H9 (cell line): Measurements from ENCODE around the gene RGS3. TPM values are rescaled to one million over a fixed set of nuclear protein-coding genes. Genes with fewer than 3 reads are reported as not detected.

Experiments used
- DNase-seq: peaks from one replicate; pipeline ENCODE4 v3.0.0-alpha.2; 2017
- H2AFZ ChIP-seq: one replicate; pipeline ENCODE4 v1.6.1; 2013; ENCODE audit warnings: mild to moderate bottlenecking, low read length, control low read depth, moderate library complexity
- H2AK5ac ChIP-seq: 2 replicates; pipeline ENCODE4 v1.6.1; 2013; ENCODE audit warnings: low read length, control low read depth, mixed read lengths; ENCODE audit not compliant: insufficient read length
- H2BK120ac ChIP-seq: one replicate; pipeline ENCODE4 v1.6.1; 2013; ENCODE audit warnings: low read depth, mild to moderate bottlenecking, low read length, control low read depth, inconsistent platforms; ENCODE audit not compliant: poor library complexity, severe bottlenecking
- H2BK12ac ChIP-seq: 2 replicates; pipeline ENCODE4 v1.6.1; 2013; ENCODE audit warnings: low read length, control low read depth, mixed read lengths, low read depth; ENCODE audit not compliant: insufficient read length
- H2BK15ac ChIP-seq: 2 replicates; pipeline ENCODE4 v1.6.1; 2013; ENCODE audit warnings: low read depth, low read length, control low read depth
- H2BK20ac ChIP-seq: one replicate; pipeline ENCODE4 v1.6.1; 2013; ENCODE audit warnings: low read depth, mild to moderate bottlenecking, low read length, control low read depth, inconsistent platforms; ENCODE audit not compliant: poor library complexity, severe bottlenecking
- H2BK5ac ChIP-seq: 2 replicates; pipeline ENCODE4 v1.6.1; 2013; ENCODE audit warnings: low read length, control low read depth, mixed read lengths; ENCODE audit not compliant: insufficient read length
- H3K14ac ChIP-seq: 2 replicates; pipeline ENCODE4 v1.6.1; 2013; ENCODE audit warnings: low read length, control low read depth; ENCODE audit not compliant: insufficient read depth
- H3K18ac ChIP-seq: 2 replicates; pipeline ENCODE4 v1.6.1; 2013; ENCODE audit warnings: low read depth, mild to moderate bottlenecking, mixed read lengths, low read length, control low read depth; ENCODE audit not compliant: insufficient read length
- H3K23ac ChIP-seq: 2 replicates; pipeline ENCODE4 v1.6.1; 2013; ENCODE audit warnings: low read length, control low read depth, mixed read lengths, low read depth; ENCODE audit not compliant: insufficient read length
- H3K23me2 ChIP-seq: 2 replicates; pipeline ENCODE4 v1.6.1; 2013; ENCODE audit warnings: low read depth, mild to moderate bottlenecking, mixed read lengths, low read length, control low read depth; ENCODE audit not compliant: insufficient read length, poor library complexity, severe bottlenecking
- H3K27ac ChIP-seq: 2 replicates; pipeline ENCODE4 v1.5.1; 2013; ENCODE audit warnings: low read length, control low read depth, mixed read lengths, low read depth; ENCODE audit not compliant: insufficient read length
- H3K27me3 ChIP-seq: 2 replicates; pipeline ENCODE4 v1.6.1; 2013; ENCODE audit warnings: low read length, control low read depth, inconsistent platforms; ENCODE audit not compliant: insufficient read depth
- H3K4ac ChIP-seq: 2 replicates; pipeline ENCODE4 v1.6.1; 2013; ENCODE audit warnings: low read depth, mild to moderate bottlenecking, control low read depth, inconsistent platforms, low read length, moderate library complexity
- H3K4me1 ChIP-seq: 2 replicates; pipeline ENCODE4 v1.6.1; 2013; ENCODE audit warnings: low read length, control low read depth, inconsistent platforms; ENCODE audit not compliant: insufficient read depth
- H3K4me2 ChIP-seq: 2 replicates; pipeline ENCODE4 v1.6.1; 2013; ENCODE audit warnings: low read length, control low read depth, mixed read lengths; ENCODE audit not compliant: insufficient read length, insufficient read depth
- H3K56ac ChIP-seq: 2 replicates; pipeline ENCODE4 v1.6.1; 2013; ENCODE audit warnings: low read depth, mild to moderate bottlenecking, mixed read lengths, low read length, control low read depth; ENCODE audit not compliant: insufficient read length
- H3K79me1 ChIP-seq: 2 replicates; pipeline ENCODE4 v1.6.1; 2013; ENCODE audit warnings: low read depth, mild to moderate bottlenecking, moderate library complexity, low read length, control low read depth, inconsistent platforms; ENCODE audit not compliant: insufficient read depth, poor library complexity, severe bottlenecking
- H3K79me2 ChIP-seq: 2 replicates; pipeline ENCODE4 v1.6.1; 2013; ENCODE audit warnings: low read length, control low read depth, inconsistent platforms; ENCODE audit not compliant: insufficient read depth
- H3K9ac ChIP-seq: 2 replicates; pipeline ENCODE4 v1.6.1; 2013; ENCODE audit warnings: low read length, control low read depth, mixed read lengths; ENCODE audit not compliant: insufficient read length; ENCODE audit errors: extremely low read depth
- H3K9me3 ChIP-seq: one replicate; pipeline ENCODE4 v1.6.1; 2013; ENCODE audit warnings: low read depth, low read length, inconsistent platforms; ENCODE audit not compliant: control insufficient read depth
- H3T11ph ChIP-seq: one replicate; pipeline ENCODE4 v1.6.1; 2013; ENCODE audit warnings: mild to moderate bottlenecking, low read length, control low read depth, inconsistent platforms
- H4K20me1 ChIP-seq: one replicate; pipeline ENCODE4 v1.6.1; 2013; ENCODE audit not compliant: control insufficient read depth, insufficient read length, insufficient read depth
- H4K5ac ChIP-seq: 2 replicates; pipeline ENCODE4 v1.6.1; 2013; ENCODE audit warnings: low read depth, mild to moderate bottlenecking, mixed read lengths, low read length, control low read depth; ENCODE audit not compliant: insufficient read length
- H4K8ac ChIP-seq: replicated peaks from 2 replicates; pipeline ENCODE4 v1.6.1; 2013; ENCODE audit warnings: low read length, control low read depth, mixed read lengths, low read depth; ENCODE audit not compliant: insufficient read length
- H4K91ac ChIP-seq: 2 replicates; pipeline ENCODE4 v1.6.1; 2013; ENCODE audit warnings: low read depth, mild to moderate bottlenecking, moderate library complexity, mixed read lengths, low read length, control low read depth; ENCODE audit not compliant: insufficient read length
- H3K27ac Mint-ChIP-seq, 3 experiments: 2 replicates in 2 of 3; 3 replicates in 1 of 3; pipeline ENCODE4 v1.8.0; 2020 to 2021; ENCODE audit warnings: mixed read lengths in 3 of 3, mild to moderate bottlenecking in 1 of 3, moderate library complexity in 1 of 3
- H3K27me3 Mint-ChIP-seq: 2 replicates; pipeline ENCODE4 v1.8.0; 2021; ENCODE audit warnings: low read depth, mild to moderate bottlenecking, moderate library complexity, mixed read lengths
- H3K36me3 Mint-ChIP-seq, 3 experiments: 2 replicates in 2 of 3; 3 replicates in 1 of 3; pipeline ENCODE4 v1.8.0; 2020 to 2021; ENCODE audit warnings: low read depth in 3 of 3, mixed read lengths in 3 of 3; ENCODE audit not compliant: insufficient read depth in 1 of 3
- H3K4me1 Mint-ChIP-seq, 2 experiments: 2 replicates each; pipeline ENCODE4 v1.8.0; 2020; ENCODE audit warnings: mixed read lengths in 2 of 2
- H3K4me3 Mint-ChIP-seq, 2 experiments: 2 replicates in 1 of 2; 3 replicates in 1 of 2; pipeline ENCODE4 v1.8.0; 2020 to 2021; ENCODE audit warnings: mild to moderate bottlenecking in 2 of 2, mixed read lengths in 2 of 2, moderate library complexity in 1 of 2
- H3K9me3 Mint-ChIP-seq, 2 experiments: 2 replicates in 1 of 2; 3 replicates in 1 of 2; pipeline ENCODE4 v1.8.0; 2020; ENCODE audit warnings: mild to moderate bottlenecking in 2 of 2, mixed read lengths in 2 of 2, moderate library complexity in 1 of 2
- CTCF ChIP-seq: fragments of 200-600 bp; sonication (generic); conservative IDR thresholded peaks from 3 replicates; pipeline ENCODE4 v1.8.0; 2021; ENCODE audit warnings: antibody characterized with exemption, mild to moderate bottlenecking
- WGBS: extraction: QIAGEN DNeasy Blood & Tissue Kit; methylation state at CpG from one replicate; pipeline ENCODE4 v1.1.7; 2013; ENCODE audit warnings: missing lambda C conversion rate, low lambda C conversion rate, mixed read lengths; ENCODE audit not compliant: insufficient read length; ENCODE audit errors: extremely low coverage; 5-methylcytosine and 5-hydroxymethylcytosine counted together
- total RNA-seq: library from RNA; stranded (reverse); gene quantifications from 2 replicates; pipeline ENCODE4 v1.2.1, GENCODE V29; 2021

RGS3 gene
- total RNA-seq, 1 experiment from 2014 or later = 13.9 TPM

DNA sequence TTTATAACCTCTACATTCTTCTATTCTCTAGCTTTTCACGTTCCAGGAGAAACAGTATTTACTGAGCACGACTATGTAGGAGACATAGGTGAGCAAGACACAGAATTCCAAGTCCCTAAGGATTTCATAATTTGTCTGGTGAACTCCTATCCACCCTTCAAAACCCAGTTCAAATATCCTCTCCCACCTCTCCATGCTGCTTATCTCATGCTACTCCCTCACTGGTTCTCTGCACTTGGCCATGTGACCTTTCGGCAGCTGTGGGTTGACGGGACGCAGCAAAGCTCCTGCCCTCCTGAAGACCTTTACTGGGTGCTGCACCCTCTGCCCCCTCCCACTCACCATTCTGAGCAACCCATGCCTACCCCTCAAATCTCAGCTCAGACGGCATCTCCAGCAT lies 173.2 kb downstream of the RGS3 start:
- Mint-ChIP-seq H3K9me3 (no peaks in the 10 kb centered on the region), H3K36me3 (no peaks in the 10 kb centered on the region)
- no peak for TF ChIP-seq CTCF

More for the DNA sequence above, 173.2 kb downstream of the RGS3 start:
- Histone ChIP-seq H2BK12ac (no peak overlapping the region), H3T11ph (no peak overlapping the region), H3K4me2 (no peak overlapping the region), H2AFZ (no peak overlapping the region), H2BK120ac (no peak overlapping the region), H3K18ac (no peak overlapping the region), H3K4me1 (no peaks in the 10 kb centered on the region), H2BK15ac (no peak overlapping the region), H3K4ac (no peak overlapping the region), H2BK20ac (no peak overlapping the region), H3K56ac (no peak overlapping the region), H4K20me1 (no peaks in the 10 kb centered on the region), H4K91ac (no peak overlapping the region), H3K23me2 (no peaks in the 10 kb centered on the region), H3K27me3 (no peaks in the 10 kb centered on the region), H3K27ac (no peak overlapping the region), H3K9me3 (no peaks in the 10 kb centered on the region), H2AK5ac (no peak overlapping the region), H3K23ac (no peak overlapping the region), H4K8ac (no peak overlapping the region), H3K79me1 (no peaks in the 10 kb centered on the region), H2BK5ac (no peak overlapping the region), H3K79me2 (no peaks in the 10 kb centered on the region), H4K5ac (no peak overlapping the region), H3K9ac (no peak overlapping the region), H3K14ac (no peak overlapping the region)
- H3K4me1 Mint-ChIP-seq = peaks cover 17 to 33% of the 10 kb centered on the region in 2 experiments
- DNase-seq = no peak
- peaks cover 11% of the 10 kb centered on the region for H3K27me3 Mint-ChIP-seq
- no CpG with 5 or more reads among the region's 6 CpGs for WGBS
- no peak overlapping the region for H3K27ac Mint-ChIP-seq
- H3K4me3 Mint-ChIP-seq = no peak overlapping the region
